ENCODE data around the gene SH3PXD2A. TPM values are rescaled to one million over a fixed set of nuclear protein-coding genes. Genes with fewer than 3 reads are reported as not detected.

The SH3PXD2A gene
- total and polyA plus RNA-seq, 10 of the 15 experiments (the other 5 are each of a cell fraction or from before 2014, with no cell fraction given): 0.63 to 14.0 (median 4.4) TPM

DNA sequence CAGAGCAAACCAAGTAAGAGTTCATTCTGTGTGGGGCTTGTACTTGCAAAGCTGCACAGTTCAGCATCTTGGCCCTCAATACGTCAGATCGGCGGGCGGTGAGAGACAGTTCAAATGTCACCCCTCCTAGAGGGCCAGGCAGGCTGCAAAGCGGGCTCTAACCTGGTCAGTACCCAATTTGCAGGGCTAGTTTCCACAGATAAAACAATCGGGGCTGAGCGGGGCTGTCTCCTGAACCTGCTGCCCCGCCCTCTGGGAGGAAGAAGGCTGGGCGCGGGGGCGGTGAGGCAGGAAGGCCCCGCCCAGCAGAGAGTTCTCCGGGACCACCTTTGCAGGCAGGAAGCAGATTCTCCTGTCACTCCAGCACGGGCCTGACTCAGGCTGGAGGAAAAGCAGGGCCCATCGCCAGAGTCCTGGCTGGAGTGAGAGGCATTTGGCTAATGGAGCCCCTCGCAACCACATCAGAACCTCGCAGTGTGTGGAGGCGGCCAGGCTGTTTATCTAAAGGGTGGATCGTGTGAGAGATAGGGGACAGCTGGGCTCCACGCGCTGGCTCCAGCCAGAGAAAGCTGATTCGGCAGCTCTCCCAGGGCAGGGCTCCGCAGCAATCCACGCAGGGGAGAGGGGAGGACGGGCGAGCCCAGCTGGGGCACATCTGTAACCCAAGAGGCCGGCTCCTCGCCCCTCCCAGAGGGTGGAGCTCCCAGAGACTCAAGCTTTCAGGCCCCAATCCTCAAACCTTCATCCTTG is 83.1 kb downstream of the SH3PXD2A start (continued):
- TF ChIP-seq ATF7 (IDR thresholded peaks at IDR 0.05; ENCODE audit: low read depth) (no peak), GATAD2B (conservative IDR thresholded peaks at IDR 0.05; ENCODE audit: low read depth) (0 out of 2 replicates have a peak, but pooled peaks have one; percentile 32), BCLAF1 (IDR thresholded peaks at IDR 0.05) (no peak), EZH2 (IDR thresholded peaks at IDR 0.05; ENCODE audit: borderline replicate concordance, control insufficient read depth, low read depth, low read length) (no peak), NFYA (IDR thresholded peaks at IDR 0.05; ENCODE audit: borderline replicate concordance, low read depth, low read length) (no peak), IKZF1 (conservative IDR thresholded peaks at IDR 0.05) (peak; percentile 62; the same call in 1 of the 2 replicates), ZNF384 (IDR thresholded peaks at IDR 0.05; ENCODE audit: borderline replicate concordance, low read depth, low read length) (no peak), HSF1 (IDR thresholded peaks at IDR 0.05; ENCODE audit: low read depth, low read length) (no peak), ZZZ3 (IDR thresholded peaks at IDR 0.05; ENCODE audit: control insufficient read depth, insufficient read length, low read depth) (no peak), E4F1 (IDR thresholded peaks at IDR 0.05; ENCODE audit: borderline replicate concordance, partially characterized antibody) (no peak), CEBPB (IDR thresholded peaks at IDR 0.05; ENCODE audit: borderline replicate concordance in 1 of 2, low read depth in 2 of 2, low read length in 2 of 2) (no peak), PBX3 (IDR thresholded peaks at IDR 0.05; ENCODE audit: insufficient replicate concordance, low read depth, low read length) (no peak), ZNF274 (IDR thresholded peaks at IDR 0.05; ENCODE audit: insufficient read depth, insufficient read length) (no peak), CREM (IDR thresholded peaks at IDR 0.05; ENCODE audit: low read depth) (no peak), BCL3 (IDR thresholded peaks at IDR 0.05; ENCODE audit: borderline replicate concordance, insufficient read depth, low read depth, low read length, poor library complexity, severe bottlenecking) (no peak), IRF4 (IDR thresholded peaks at IDR 0.05; ENCODE audit: low read depth, low read length) (no peak)
- TF ChIP-seq, protein P1, sequence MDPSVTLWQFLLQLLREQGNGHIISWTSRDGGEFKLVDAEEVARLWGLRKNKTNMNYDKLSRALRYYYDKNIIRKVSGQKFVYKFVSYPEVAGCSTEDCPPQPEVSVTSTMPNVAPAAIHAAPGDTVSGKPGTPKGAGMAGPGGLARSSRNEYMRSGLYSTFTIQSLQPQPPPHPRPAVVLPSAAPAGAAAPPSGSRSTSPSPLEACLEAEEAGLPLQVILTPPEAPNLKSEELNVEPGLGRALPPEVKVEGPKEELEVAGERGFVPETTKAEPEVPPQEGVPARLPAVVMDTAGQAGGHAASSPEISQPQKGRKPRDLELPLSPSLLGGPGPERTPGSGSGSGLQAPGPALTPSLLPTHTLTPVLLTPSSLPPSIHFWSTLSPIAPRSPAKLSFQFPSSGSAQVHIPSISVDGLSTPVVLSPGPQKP (IDR thresholded peaks at IDR 0.05; ENCODE audit: low read depth, low read length): no peak

Measured in GM12878 (cell line).